HL-60 (cell line): Measurements from ENCODE around the gene TNFAIP2.

Source experiments
- GABPA ChIP-seq: IDR thresholded peaks from 2 replicates; pipeline ENCODE4 v1.6.1; 2012; ENCODE audit warnings: low read depth
- POLR2AphosphoS5 ChIP-seq: IDR thresholded peaks from 2 replicates; pipeline ENCODE4 v1.6.1; 2012; ENCODE audit warnings: low read depth
- SPI1 ChIP-seq: IDR thresholded peaks from 2 replicates; pipeline ENCODE4 v1.6.1; 2012; ENCODE audit warnings: low read depth, mild to moderate bottlenecking, borderline replicate concordance
- TF ChIP-seq, protein P1 (sequence below): IDR thresholded peaks from one replicate; pipeline ENCODE4 v1.5.1; 2011; ENCODE audit warnings: low read length, control low read depth, inconsistent platforms; ENCODE audit not compliant: insufficient read depth
- TF ChIP-seq, protein P2 (sequence below): IDR thresholded peaks from 2 replicates; pipeline ENCODE4 v1.6.1; 2012; ENCODE audit warnings: low read depth; ENCODE audit not compliant: insufficient replicate concordance

DNA sequence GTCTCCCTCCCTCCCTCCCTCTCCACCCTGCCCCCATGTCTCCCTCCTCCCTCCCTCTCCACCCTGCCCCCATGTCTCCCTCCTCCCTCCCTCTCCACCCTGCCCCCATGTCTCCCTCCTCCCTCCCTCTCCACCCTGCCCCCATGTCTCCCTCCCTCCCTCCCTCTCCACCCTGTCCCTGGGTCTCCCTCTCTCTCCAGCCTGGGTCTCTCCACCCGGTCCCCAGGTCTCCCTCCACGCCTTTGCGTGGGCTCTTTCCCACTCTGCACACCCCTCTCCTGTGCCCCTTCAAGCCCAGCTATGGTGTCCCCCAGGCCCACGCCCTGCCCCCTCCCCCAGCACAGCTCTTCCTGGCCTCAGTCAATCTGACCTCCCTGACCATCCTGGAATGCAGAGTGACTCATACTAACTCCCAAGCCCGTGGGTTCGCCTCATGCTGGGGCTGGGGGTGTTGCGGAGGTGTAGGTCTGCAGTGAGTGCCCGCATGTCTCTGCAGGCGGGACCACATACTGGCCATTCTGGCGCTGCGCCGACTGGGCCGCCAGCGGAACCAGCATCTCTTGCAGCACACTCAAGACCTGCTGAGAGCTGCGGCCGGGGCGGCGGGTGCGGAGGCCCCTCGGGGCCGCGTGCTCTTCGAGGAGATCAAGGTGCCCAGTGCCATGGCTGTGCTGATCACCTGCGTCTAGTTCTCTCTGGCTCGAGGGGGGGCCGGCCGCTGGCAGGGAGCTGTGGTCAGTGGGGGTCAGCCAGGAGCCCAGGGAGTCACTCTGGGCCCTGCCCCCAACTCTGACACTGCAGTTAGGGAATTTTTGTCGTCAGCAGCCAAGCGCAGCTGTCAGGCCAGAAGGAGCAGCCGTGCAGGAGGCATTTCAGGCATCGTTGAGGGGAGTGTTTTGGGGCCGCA is 13.5 kb upstream of the TNFAIP2 start:
- TF ChIP-seq GABPA (no peak), POLR2AphosphoS5 (no peak), SPI1 (no peak)
- TF ChIP-seq, protein P1, sequence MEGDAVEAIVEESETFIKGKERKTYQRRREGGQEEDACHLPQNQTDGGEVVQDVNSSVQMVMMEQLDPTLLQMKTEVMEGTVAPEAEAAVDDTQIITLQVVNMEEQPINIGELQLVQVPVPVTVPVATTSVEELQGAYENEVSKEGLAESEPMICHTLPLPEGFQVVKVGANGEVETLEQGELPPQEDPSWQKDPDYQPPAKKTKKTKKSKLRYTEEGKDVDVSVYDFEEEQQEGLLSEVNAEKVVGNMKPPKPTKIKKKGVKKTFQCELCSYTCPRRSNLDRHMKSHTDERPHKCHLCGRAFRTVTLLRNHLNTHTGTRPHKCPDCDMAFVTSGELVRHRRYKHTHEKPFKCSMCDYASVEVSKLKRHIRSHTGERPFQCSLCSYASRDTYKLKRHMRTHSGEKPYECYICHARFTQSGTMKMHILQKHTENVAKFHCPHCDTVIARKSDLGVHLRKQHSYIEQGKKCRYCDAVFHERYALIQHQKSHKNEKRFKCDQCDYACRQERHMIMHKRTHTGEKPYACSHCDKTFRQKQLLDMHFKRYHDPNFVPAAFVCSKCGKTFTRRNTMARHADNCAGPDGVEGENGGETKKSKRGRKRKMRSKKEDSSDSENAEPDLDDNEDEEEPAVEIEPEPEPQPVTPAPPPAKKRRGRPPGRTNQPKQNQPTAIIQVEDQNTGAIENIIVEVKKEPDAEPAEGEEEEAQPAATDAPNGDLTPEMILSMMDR, result no peak
- TF ChIP-seq, protein P2, sequence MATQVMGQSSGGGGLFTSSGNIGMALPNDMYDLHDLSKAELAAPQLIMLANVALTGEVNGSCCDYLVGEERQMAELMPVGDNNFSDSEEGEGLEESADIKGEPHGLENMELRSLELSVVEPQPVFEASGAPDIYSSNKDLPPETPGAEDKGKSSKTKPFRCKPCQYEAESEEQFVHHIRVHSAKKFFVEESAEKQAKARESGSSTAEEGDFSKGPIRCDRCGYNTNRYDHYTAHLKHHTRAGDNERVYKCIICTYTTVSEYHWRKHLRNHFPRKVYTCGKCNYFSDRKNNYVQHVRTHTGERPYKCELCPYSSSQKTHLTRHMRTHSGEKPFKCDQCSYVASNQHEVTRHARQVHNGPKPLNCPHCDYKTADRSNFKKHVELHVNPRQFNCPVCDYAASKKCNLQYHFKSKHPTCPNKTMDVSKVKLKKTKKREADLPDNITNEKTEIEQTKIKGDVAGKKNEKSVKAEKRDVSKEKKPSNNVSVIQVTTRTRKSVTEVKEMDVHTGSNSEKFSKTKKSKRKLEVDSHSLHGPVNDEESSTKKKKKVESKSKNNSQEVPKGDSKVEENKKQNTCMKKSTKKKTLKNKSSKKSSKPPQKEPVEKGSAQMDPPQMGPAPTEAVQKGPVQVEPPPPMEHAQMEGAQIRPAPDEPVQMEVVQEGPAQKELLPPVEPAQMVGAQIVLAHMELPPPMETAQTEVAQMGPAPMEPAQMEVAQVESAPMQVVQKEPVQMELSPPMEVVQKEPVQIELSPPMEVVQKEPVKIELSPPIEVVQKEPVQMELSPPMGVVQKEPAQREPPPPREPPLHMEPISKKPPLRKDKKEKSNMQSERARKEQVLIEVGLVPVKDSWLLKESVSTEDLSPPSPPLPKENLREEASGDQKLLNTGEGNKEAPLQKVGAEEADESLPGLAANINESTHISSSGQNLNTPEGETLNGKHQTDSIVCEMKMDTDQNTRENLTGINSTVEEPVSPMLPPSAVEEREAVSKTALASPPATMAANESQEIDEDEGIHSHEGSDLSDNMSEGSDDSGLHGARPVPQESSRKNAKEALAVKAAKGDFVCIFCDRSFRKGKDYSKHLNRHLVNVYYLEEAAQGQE, result no peak
